ENCODE data around the gene TMEM37.

The TMEM37 gene

DNA sequence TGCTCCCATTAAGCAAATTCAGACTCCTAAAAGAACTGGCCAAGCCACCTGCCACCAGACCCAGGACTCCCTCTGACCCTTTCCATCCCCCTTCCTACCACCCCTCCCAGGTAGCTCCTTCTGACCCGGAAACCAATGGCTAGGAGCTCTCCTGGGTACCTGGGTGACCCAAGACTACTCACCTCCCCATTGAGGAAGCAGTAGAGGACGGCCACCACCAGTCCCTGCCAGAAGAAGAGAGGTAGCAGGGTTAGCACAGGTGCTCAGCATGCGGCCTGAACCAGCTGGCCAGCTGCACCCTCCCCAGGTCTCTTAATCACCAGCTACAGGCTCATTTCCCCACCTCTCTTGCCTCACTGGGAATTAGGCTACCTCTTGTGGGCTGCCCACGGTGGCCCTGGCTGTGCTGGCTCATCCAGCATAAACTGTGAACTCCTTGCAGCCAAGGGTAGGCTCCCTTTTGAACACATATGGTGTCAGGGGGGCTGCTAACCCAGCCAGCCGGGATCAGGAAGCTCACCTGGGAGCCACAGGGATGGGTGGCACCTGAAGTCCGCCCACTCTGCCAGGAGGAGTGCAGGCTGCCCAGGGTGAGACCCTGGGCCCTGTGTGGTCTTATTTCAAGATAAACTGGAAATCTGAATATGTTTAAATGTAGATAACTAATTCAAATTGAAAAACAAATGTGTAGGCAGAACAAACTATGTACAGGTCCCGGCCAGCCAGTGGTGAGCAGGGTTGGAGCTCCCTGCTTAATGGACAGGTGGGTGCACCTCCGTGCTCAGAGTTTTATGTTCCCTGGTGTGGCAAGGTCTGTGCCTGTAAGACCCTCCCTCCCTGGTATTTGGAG, 9.9 kb downstream of the TMEM37 start:
- TF ChIP-seq POLR2A (IDR thresholded peaks at IDR 0.05; ENCODE audit: extremely low read depth, insufficient read length), result no peak
- no peak for TF ChIP-seq CTCF (IDR thresholded peaks at IDR 0.05; ENCODE audit: low read depth, low read length)
- no peak for TF ChIP-seq MYC (IDR thresholded peaks at IDR 0.05; ENCODE audit: low read depth, low read length)
- TF ChIP-seq MAX (IDR thresholded peaks at IDR 0.05; ENCODE audit: low read depth, low read length), result no peak
- no peak overlapping the region for H3K4me3 ChIP-seq (ENCODE audit: low read depth, low read length)
- no peak for DNase-seq (ENCODE audit: low read depth)

- no peak overlapping the region for H3K4me3 ChIP-seq (ENCODE audit: low read depth, low read length)
- TF ChIP-seq CTCF (IDR thresholded peaks at IDR 0.05; ENCODE audit: low read depth, low read length) (no peak), MYC (IDR thresholded peaks at IDR 0.05; ENCODE audit: low read depth, low read length) (no peak), POLR2A (IDR thresholded peaks at IDR 0.05; ENCODE audit: extremely low read depth, insufficient read length) (no peak), MAX (IDR thresholded peaks at IDR 0.05; ENCODE audit: low read depth, low read length) (no peak)
- DNase-seq (ENCODE audit: low read depth), result no peak
These were observed 10.6 kb downstream of the TMEM37 start for GRCh38 chr2:119442226-119442619.

DNA sequence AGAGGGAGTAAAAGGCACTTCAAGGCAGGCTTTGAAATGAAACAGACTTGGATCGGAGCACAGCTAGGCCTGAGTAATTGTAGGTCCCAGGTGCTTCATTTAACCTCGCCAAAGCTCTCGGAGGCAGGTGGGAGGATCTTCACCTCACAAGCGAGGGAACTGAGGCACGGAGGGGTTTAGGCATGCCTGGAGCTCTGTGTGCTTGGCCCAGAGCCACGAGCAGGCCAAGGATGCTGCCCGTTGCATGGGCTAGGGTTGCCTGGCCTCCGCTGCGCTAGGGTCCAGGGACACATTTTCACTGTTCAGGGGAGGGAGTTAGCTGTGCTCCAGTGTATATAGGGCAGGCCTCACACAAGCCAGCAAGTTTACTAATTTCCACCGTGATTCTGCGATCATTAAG, 11.2 kb downstream of the TMEM37 start:
- DNase-seq (ENCODE audit: low read depth), result no peak
- no peak for TF ChIP-seq MYC (IDR thresholded peaks at IDR 0.05; ENCODE audit: low read depth, low read length)
- TF ChIP-seq MAX (IDR thresholded peaks at IDR 0.05; ENCODE audit: low read depth, low read length), result no peak
- TF ChIP-seq POLR2A (IDR thresholded peaks at IDR 0.05; ENCODE audit: extremely low read depth, insufficient read length), result no peak
- no peak for TF ChIP-seq CTCF (IDR thresholded peaks at IDR 0.05; ENCODE audit: low read depth, low read length)
- H3K4me3 ChIP-seq (ENCODE audit: low read depth, low read length), result no peak overlapping the region

DNA sequence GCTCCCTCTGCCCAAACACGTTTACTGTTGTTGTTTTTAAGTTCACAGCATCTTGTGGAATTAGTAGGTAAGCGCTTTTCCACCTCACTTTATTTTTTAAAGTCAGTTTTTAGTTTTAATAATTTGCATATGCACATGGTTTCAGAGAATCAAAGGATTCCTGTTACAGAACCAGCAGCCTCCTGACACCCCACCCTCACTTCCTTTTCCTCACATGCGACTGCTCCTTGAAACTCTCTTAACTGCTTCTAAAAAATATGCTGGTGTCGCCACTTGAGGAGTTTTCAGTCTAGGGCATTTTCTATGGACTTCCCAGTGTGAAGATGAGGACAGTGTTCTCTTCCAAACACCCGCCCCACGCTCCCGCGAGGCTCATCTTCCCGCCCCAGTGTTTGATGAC, 14.4 kb downstream of the TMEM37 start:
- H3K4me3 ChIP-seq (ENCODE audit: low read depth, low read length), result no peak overlapping the region
- no peak for DNase-seq (ENCODE audit: low read depth)
- TF ChIP-seq POLR2A (IDR thresholded peaks at IDR 0.05; ENCODE audit: extremely low read depth, insufficient read length), result no peak
- TF ChIP-seq CTCF (IDR thresholded peaks at IDR 0.05; ENCODE audit: low read depth, low read length), result no peak
- TF ChIP-seq MAX (IDR thresholded peaks at IDR 0.05; ENCODE audit: low read depth, low read length), result no peak
- no peak for TF ChIP-seq MYC (IDR thresholded peaks at IDR 0.05; ENCODE audit: low read depth, low read length)

GRCh38 chr2:119448427-119449141, 16.9 kb downstream of the TMEM37 start:
- H3K4me3 ChIP-seq (ENCODE audit: low read depth, low read length), result no peak overlapping the region
- DNase-seq (ENCODE audit: low read depth), result no peak

More at GRCh38 chr2:119448427-119449141, 16.9 kb downstream of the TMEM37 start:
- TF ChIP-seq MAX (IDR thresholded peaks at IDR 0.05; ENCODE audit: low read depth, low read length), result no peak
- no peak for TF ChIP-seq MYC (IDR thresholded peaks at IDR 0.05; ENCODE audit: low read depth, low read length)
- TF ChIP-seq POLR2A (IDR thresholded peaks at IDR 0.05; ENCODE audit: extremely low read depth, insufficient read length), result no peak
- no peak for TF ChIP-seq CTCF (IDR thresholded peaks at IDR 0.05; ENCODE audit: low read depth, low read length)

Measured in NB4 (cell line).